OCI-LY1 (cell line): ENCODE measurements around the gene PFKFB2.
A peak's percentile ranks its signal among the peaks of the same experiment; 100 is the strongest.

ENCODE experiments used
- H2AFZ ChIP-seq: fragments of 200-600 bp; sonication (generic), shearing (Covaris generic); 2 replicates; pipeline ENCODE4 v1.6.0; 2014; ENCODE audit warnings: antibody characterized with exemption, mild to moderate bottlenecking, low read length
- H3F3A ChIP-seq: fragments of 200-600 bp; sonication (generic), shearing (Covaris generic); 2 replicates; pipeline ENCODE4 v1.6.0; 2014; ENCODE audit warnings: mild to moderate bottlenecking, antibody characterized with exemption, low read length, moderate library complexity; ENCODE audit not compliant: insufficient read depth
- H3K27ac ChIP-seq: fragments of 200-600 bp; sonication (generic); 2 replicates; pipeline ENCODE4 v1.5.1; 2014; ENCODE audit warnings: low read length, mixed run types, mild to moderate bottlenecking, low read depth; ENCODE audit not compliant: poor library complexity, severe bottlenecking
- H3K27me3 ChIP-seq: fragments of 200-600 bp; sonication (generic); 2 replicates; pipeline ENCODE4 v1.6.0; 2014; ENCODE audit warnings: antibody characterized with exemption, mild to moderate bottlenecking, low read length, moderate library complexity; ENCODE audit not compliant: insufficient read depth
- H3K36me3 ChIP-seq: fragments of 200-600 bp; sonication (generic); 2 replicates; pipeline ENCODE4 v1.6.1; 2014; ENCODE audit warnings: mild to moderate bottlenecking, antibody characterized with exemption, low read length, moderate library complexity, mixed read lengths; ENCODE audit not compliant: insufficient read depth
- H3K4me1 ChIP-seq: fragments of 200-600 bp; sonication (generic); 2 replicates; pipeline ENCODE4 v1.5.1; 2014; ENCODE audit warnings: mild to moderate bottlenecking, low read length, moderate library complexity; ENCODE audit not compliant: insufficient read depth, severe bottlenecking
- H3K4me2 ChIP-seq: fragments of 200-600 bp; sonication (generic), shearing (Covaris generic); 2 replicates; pipeline ENCODE4 v1.6.1; 2014; ENCODE audit warnings: low read length
- H3K4me3 ChIP-seq: fragments of 200-600 bp; sonication (generic); 2 replicates; pipeline ENCODE4 v1.5.1; 2014; ENCODE audit warnings: low read length, low read depth, mild to moderate bottlenecking, mixed read lengths; ENCODE audit not compliant: poor library complexity, severe bottlenecking
- H3K79me2 ChIP-seq: fragments of 200-600 bp; shearing (Covaris generic); 2 replicates; pipeline ENCODE4 v1.6.1; 2016; ENCODE audit warnings: mixed run types, low read length, mixed read lengths; ENCODE audit not compliant: insufficient read depth
- H3K9ac ChIP-seq: fragments of 200-600 bp; sonication (generic), shearing (Covaris generic); 2 replicates; pipeline ENCODE4 v1.6.1; 2014; ENCODE audit warnings: mild to moderate bottlenecking, low read length, mixed read lengths
- H3K9me2 ChIP-seq: fragments of 200-600 bp; sonication (generic), shearing (Covaris generic); 2 replicates; pipeline ENCODE4 v1.6.1; 2014; ENCODE audit warnings: low read depth, mild to moderate bottlenecking, low read length, mixed read lengths
- H3K9me3 ChIP-seq: fragments of 200-600 bp; shearing (Covaris generic); 2 replicates; pipeline ENCODE4 v1.6.1; 2014; ENCODE audit warnings: low read length, mixed read lengths
- H4K20me1 ChIP-seq: fragments of 200-600 bp; sonication (generic), shearing (Covaris generic); 2 replicates; pipeline ENCODE4 v1.6.0; 2016; ENCODE audit warnings: mild to moderate bottlenecking, low read length; ENCODE audit not compliant: insufficient read depth
- EZH2 ChIP-seq: fragments of 200-600 bp; sonication (generic), shearing (Covaris generic); IDR thresholded peaks from 2 replicates; pipeline ENCODE4 v1.8.0; 2017; ENCODE audit warnings: borderline replicate concordance, mixed run types, mild to moderate bottlenecking, antibody characterized with exemption, low read length, moderate library complexity, mixed read lengths
- TF ChIP-seq, protein P1 (sequence below): fragments of 200-600 bp; sonication (generic), shearing (Covaris generic); IDR thresholded peaks from 2 replicates; pipeline ENCODE4 v1.5.1; 2017; ENCODE audit warnings: mild to moderate bottlenecking, antibody characterized with exemption, low read length, moderate library complexity, mixed read lengths

PFKFB2 gene

GRCh38 chr1:207076181-207076955 is 23.3 kb downstream of the PFKFB2 start:
- Histone ChIP-seq H3K27ac (no peak overlapping the region), H3K9me2 (no peaks in the 10 kb centered on the region), H3K79me2 (no peaks in the 10 kb centered on the region), H3K9me3 (no peaks in the 10 kb centered on the region), H4K20me1 (no peaks in the 10 kb centered on the region), H2AFZ (no peak overlapping the region), H3K4me2 (no peak overlapping the region), H3K4me1 (no peaks in the 10 kb centered on the region), H3F3A (no peaks in the 10 kb centered on the region), H3K4me3 (no peak overlapping the region), H3K36me3 (peaks cover 2% of the 10 kb centered on the region; the same call in 1 of the 2 replicates), H3K9ac (no peak overlapping the region), H3K27me3 (no peaks in the 10 kb centered on the region)
- TF ChIP-seq, protein P1, sequence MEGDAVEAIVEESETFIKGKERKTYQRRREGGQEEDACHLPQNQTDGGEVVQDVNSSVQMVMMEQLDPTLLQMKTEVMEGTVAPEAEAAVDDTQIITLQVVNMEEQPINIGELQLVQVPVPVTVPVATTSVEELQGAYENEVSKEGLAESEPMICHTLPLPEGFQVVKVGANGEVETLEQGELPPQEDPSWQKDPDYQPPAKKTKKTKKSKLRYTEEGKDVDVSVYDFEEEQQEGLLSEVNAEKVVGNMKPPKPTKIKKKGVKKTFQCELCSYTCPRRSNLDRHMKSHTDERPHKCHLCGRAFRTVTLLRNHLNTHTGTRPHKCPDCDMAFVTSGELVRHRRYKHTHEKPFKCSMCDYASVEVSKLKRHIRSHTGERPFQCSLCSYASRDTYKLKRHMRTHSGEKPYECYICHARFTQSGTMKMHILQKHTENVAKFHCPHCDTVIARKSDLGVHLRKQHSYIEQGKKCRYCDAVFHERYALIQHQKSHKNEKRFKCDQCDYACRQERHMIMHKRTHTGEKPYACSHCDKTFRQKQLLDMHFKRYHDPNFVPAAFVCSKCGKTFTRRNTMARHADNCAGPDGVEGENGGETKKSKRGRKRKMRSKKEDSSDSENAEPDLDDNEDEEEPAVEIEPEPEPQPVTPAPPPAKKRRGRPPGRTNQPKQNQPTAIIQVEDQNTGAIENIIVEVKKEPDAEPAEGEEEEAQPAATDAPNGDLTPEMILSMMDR: no peak
- TF ChIP-seq EZH2: no peak

DNA sequence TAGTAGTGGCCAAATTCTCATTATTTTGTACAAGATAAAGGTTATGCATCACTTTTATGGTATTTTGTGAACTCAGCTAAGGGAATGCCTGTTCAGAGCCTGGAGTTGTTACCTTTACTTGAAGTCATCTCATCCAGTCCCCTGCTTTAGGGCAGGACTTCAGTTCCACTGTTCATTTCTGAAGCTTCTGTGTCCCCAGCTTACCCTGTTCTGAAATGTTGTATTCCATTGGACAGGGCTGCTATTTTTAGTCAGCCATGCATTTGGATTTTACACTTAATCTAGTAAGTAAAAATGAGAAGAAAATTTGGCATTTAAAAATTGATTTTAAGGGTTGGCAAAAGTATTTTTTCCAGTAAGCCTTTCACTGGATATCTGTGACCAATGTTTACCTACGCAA is 23.9 kb downstream of the PFKFB2 start:
- Histone ChIP-seq H3K4me1 (no peaks in the 10 kb centered on the region), H3K27ac (no peak overlapping the region), H3K79me2 (no peaks in the 10 kb centered on the region), H2AFZ (no peak overlapping the region), H4K20me1 (no peaks in the 10 kb centered on the region), H3K9ac (no peak overlapping the region), H3K9me2 (no peaks in the 10 kb centered on the region), H3F3A (no peaks in the 10 kb centered on the region), H3K4me2 (no peak overlapping the region), H3K36me3 (no peaks in the 10 kb centered on the region), H3K9me3 (no peaks in the 10 kb centered on the region), H3K27me3 (no peaks in the 10 kb centered on the region), H3K4me3 (no peak overlapping the region)
- TF ChIP-seq EZH2: no peak
- TF ChIP-seq, protein P1: no peak

- no peaks in the 10 kb centered on the region for H3K9me3 ChIP-seq
Measured at GRCh38 chr1:207077470-207078377, 24.6 kb downstream of the PFKFB2 start.

More at GRCh38 chr1:207077470-207078377, 24.6 kb downstream of the PFKFB2 start:
- Histone ChIP-seq H3K4me2 (no peak overlapping the region), H4K20me1 (no peaks in the 10 kb centered on the region), H3K9me2 (no peaks in the 10 kb centered on the region), H3K27ac (no peak overlapping the region), H3K79me2 (no peaks in the 10 kb centered on the region), H3F3A (no peaks in the 10 kb centered on the region), H3K9ac (no peak overlapping the region), H3K27me3 (no peaks in the 10 kb centered on the region), H3K4me3 (no peak overlapping the region), H3K4me1 (no peaks in the 10 kb centered on the region), H3K36me3 (no peaks in the 10 kb centered on the region), H2AFZ (no peak overlapping the region)
- TF ChIP-seq, protein P1: peak; percentile 90
- no peak for TF ChIP-seq EZH2
